ENCODE measurements around the gene DUSP16. TPM values are rescaled to one million over a fixed set of nuclear protein-coding genes. Genes with fewer than 3 reads are reported as not detected.

Gene DUSP16
- total and polyA plus RNA-seq, 2 of the 8 experiments (the other 6 are each of a cell fraction or from before 2014, with no cell fraction given) = 31.6 to 55.9 TPM

- TF ChIP-seq, protein P1, sequence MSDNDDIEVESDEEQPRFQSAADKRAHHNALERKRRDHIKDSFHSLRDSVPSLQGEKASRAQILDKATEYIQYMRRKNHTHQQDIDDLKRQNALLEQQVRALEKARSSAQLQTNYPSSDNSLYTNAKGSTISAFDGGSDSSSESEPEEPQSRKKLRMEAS (IDR thresholded peaks at IDR 0.05) = no peak
These were observed 49.2 kb downstream of the DUSP16 start (continued) for GRCh38 chr12:12513416-12514006.
